ENCODE results near the gene NES.
A peak's percentile ranks its signal among the peaks of the same experiment; 100 is the strongest.

Gene NES

DNA sequence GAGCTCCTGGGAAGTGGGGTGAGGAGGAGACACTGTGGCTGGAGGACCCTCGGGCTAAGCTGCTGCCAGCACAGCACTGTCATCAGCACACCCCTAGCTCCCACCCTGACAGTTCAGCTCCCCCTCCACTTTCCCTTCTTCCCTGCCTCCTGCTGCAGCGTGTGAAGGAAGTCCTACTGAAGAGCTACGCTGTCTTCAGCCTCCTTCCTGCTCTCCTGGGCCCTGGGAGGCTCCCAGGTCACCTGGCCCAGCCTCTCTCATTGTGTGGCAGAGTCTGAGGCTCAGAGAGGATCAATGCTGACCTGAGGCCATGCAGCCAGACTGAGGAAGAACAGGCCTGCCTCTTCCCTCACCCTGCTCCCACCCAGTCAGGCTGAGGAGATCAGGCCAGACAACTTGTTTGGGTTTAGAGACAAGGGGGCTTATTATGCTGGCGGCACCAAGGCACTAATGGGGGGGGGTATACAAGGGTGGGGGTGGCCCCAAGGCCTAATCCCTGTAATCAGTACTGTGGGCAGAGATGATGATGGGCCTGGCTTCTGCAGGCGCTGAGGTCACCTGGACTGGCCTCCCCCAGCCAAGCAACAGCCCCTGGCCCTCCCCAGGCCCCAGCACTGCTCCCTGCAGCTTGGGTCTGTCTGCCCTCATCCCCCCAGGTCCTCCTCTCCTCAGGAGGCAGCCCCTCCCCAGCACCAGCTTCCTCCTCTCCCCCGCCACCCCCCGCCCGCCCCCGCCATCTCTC lies 9.1 kb downstream of the NES start:
- intact Hi-C loops (cut with micrococcal nuclease): no loop called here
- Mint-ChIP-seq H3K27ac (no peak overlapping the region), H3K9me3 (no peaks in the 10 kb centered on the region), H3K27me3 (peaks cover 70% of the 10 kb centered on the region), H3K36me3 (ENCODE audit: low read depth) (no peaks in the 10 kb centered on the region), H3K4me1 (ENCODE audit: low read depth) (peaks cover 34% of the 10 kb centered on the region), H3K4me3 (no peak overlapping the region)

DNA sequence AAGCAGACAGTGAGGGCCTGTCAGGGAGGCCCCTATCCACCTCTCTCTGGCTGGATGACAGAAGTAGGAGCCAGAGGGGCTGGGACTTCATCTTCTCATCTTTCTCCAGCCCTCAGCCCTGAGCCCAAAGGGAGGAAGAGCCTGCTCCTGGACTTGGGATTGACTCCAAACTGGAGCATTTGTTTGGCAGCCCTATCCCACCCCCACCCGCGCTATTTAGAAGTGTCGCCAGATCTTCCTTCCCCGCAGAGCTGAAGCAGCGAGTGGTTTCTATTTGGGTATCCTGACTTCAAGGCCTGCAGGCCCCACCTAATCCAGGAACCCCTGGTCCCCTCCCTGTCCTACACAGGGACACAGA lies 9.6 kb downstream of the NES start:
- no peak overlapping the region for H3K27ac Mint-ChIP-seq
- H3K27me3 Mint-ChIP-seq: peaks cover 67% of the 10 kb centered on the region
- no peaks in the 10 kb centered on the region for H3K36me3 Mint-ChIP-seq (ENCODE audit: low read depth)
- H3K9me3 Mint-ChIP-seq: no peaks in the 10 kb centered on the region
- H3K4me1 Mint-ChIP-seq (ENCODE audit: low read depth): peaks cover 39% of the 10 kb centered on the region
- no peak overlapping the region for H3K4me3 Mint-ChIP-seq
- intact Hi-C loops (cut with micrococcal nuclease): no loop called here

- H3K4me1 Mint-ChIP-seq (ENCODE audit: low read depth): peaks cover 44% of the 10 kb centered on the region
- intact Hi-C loops (cut with micrococcal nuclease): no loop called here
- H3K36me3 Mint-ChIP-seq (ENCODE audit: low read depth): no peaks in the 10 kb centered on the region
- no peak overlapping the region for H3K27ac Mint-ChIP-seq
- H3K9me3 Mint-ChIP-seq: no peaks in the 10 kb centered on the region
- H3K4me3 Mint-ChIP-seq: no peak overlapping the region
- H3K27me3 Mint-ChIP-seq: peaks cover 62% of the 10 kb centered on the region
These were observed 10.2 kb downstream of the NES start for GRCh38 chr1:156666862-156667609.

DNA sequence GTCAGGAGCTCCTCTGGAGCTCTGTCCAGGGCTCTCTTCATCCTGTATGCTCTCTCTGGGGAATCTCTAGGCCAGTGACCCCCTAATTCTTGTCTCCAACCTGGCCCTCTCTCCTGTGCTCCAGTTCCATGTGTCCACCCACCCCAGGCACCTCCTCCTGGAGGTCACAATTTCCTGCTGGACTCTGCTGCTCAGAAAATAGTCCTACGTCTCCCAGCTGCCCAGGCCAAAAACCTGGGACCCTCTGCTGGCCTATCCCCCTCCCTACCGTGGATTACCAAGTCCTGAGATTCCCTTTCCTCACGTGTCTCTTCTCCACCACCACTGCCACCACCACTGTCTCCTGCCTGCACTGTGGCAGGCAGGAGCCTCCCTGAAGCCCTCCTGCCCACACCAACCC lies 11.7 kb downstream of the NES start:
- intact Hi-C loops (cut with micrococcal nuclease): no loop called here
- H3K27ac Mint-ChIP-seq: no peak overlapping the region
- peaks cover 59% of the 10 kb centered on the region for H3K4me1 Mint-ChIP-seq (ENCODE audit: low read depth)
- H3K36me3 Mint-ChIP-seq (ENCODE audit: low read depth): no peaks in the 10 kb centered on the region
- no peak overlapping the region for H3K4me3 Mint-ChIP-seq
- peaks cover 48% of the 10 kb centered on the region for H3K27me3 Mint-ChIP-seq
- no peaks in the 10 kb centered on the region for H3K9me3 Mint-ChIP-seq

DNA sequence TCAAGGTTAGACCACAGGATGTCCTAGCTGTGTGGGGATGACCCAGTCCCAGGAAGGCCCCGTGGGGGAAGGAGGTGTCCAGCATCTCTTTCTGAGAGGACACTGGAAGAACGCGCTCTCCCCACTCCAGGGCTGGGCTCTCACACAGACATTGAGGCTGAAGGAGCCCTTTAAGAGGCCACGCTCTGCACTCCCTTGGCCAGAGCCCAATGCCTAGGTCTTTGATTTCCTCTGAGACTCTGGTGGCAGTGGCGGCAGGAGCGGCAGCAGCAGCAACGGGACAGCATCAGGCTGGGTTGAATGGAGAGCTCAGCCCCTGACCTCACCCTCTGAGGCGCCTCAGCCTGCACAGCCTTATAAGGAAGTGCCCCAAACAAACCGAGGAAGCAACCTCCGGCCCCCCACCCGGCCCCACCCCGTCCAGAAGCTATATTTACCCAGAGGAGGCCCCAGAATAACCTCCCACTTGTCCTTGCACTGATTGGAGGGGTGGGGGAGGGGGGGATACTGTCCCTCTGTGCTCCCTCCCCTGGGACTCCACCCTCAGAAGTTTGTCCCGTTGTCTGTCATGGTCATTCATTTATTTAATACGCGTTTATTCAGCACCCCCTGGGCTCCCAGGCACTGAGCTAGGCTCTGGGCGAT lies 12.3 kb downstream of the NES start:
- intact Hi-C loops (cut with micrococcal nuclease): no loop called here

GRCh38 chr1:156664046-156664766 lies 13.0 kb downstream of the NES start:
- intact Hi-C loops (cut with micrococcal nuclease): no loop called here
- no peaks in the 10 kb centered on the region for H3K36me3 Mint-ChIP-seq (ENCODE audit: low read depth)
- H3K4me3 Mint-ChIP-seq: no peak overlapping the region
- H3K27ac Mint-ChIP-seq: no peak overlapping the region
- H3K4me1 Mint-ChIP-seq (ENCODE audit: low read depth): peaks cover 72% of the 10 kb centered on the region
- H3K27me3 Mint-ChIP-seq: peaks cover 41% of the 10 kb centered on the region
- no peaks in the 10 kb centered on the region for H3K9me3 Mint-ChIP-seq

More for the DNA sequence above, 12.3 kb downstream of the NES start:
- H3K9me3 Mint-ChIP-seq: no peaks in the 10 kb centered on the region
- peaks cover 41% of the 10 kb centered on the region for H3K27me3 Mint-ChIP-seq
- H3K4me3 Mint-ChIP-seq: no peak overlapping the region
- H3K4me1 Mint-ChIP-seq (ENCODE audit: low read depth): peaks cover 66% of the 10 kb centered on the region
- no peaks in the 10 kb centered on the region for H3K36me3 Mint-ChIP-seq (ENCODE audit: low read depth)
- no peak overlapping the region for H3K27ac Mint-ChIP-seq

DNA sequence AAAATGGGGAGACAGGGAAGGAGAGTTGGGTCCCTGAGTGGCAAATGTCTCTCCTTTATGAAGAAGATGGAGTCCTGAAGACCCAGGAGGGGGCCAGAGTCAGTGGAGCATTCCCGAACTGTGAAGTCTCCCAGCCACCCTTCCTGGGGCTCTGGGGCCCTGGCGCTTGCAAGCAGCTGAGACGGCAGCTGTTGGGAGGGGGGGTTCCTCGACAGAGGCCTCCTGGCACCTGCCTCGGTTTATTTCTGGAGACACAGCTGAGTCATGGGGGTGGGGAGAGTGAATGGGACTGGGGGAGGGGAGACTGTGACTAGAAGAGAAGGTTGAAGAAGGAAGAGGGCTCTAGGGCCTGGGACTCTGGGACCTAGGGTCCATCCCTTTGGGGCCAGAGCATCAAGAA lies 14.0 kb downstream of the NES start:
- peaks cover 83% of the 10 kb centered on the region for H3K4me1 Mint-ChIP-seq (ENCODE audit: low read depth)

DNA sequence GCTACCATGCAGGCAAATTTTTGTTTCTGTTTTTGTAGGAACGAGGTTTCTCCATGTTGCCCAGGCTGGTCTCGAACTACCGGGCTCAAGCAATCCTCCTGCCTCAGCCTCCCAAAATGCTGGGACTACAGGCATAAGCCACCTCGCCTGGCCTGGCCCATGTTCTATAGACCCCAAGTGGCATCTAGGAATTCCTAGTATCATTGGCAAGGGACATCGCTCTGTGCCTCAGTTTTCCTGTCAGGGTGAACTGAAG lies 14.5 kb downstream of the NES start:
- H3K27ac Mint-ChIP-seq: peak overlapping the region; percentile 11
- H3K9me3 Mint-ChIP-seq: no peaks in the 10 kb centered on the region
- peaks cover 53% of the 10 kb centered on the region for H3K27me3 Mint-ChIP-seq
- H3K36me3 Mint-ChIP-seq (ENCODE audit: low read depth): no peaks in the 10 kb centered on the region
- intact Hi-C loops (cut with micrococcal nuclease): no loop called here
- no peak overlapping the region for H3K4me3 Mint-ChIP-seq
- H3K4me1 Mint-ChIP-seq (ENCODE audit: low read depth): peaks cover 87% of the 10 kb centered on the region

More for the DNA sequence above, 14.0 kb downstream of the NES start:
- Mint-ChIP-seq H3K9me3 (no peaks in the 10 kb centered on the region), H3K27ac (peak overlapping the region; percentile 11), H3K4me3 (no peak overlapping the region), H3K27me3 (peaks cover 48% of the 10 kb centered on the region), H3K36me3 (ENCODE audit: low read depth) (no peaks in the 10 kb centered on the region)
- intact Hi-C loops (cut with micrococcal nuclease): no loop called here

GRCh38 chr1:156662005-156662799 lies 15.0 kb downstream of the NES start:
- Mint-ChIP-seq H3K27ac (peak overlapping the region; percentile 45), H3K27me3 (peaks cover 56% of the 10 kb centered on the region), H3K4me1 (ENCODE audit: low read depth) (peaks cover 93% of the 10 kb centered on the region), H3K9me3 (no peaks in the 10 kb centered on the region), H3K4me3 (no peak overlapping the region), H3K36me3 (ENCODE audit: low read depth) (no peaks in the 10 kb centered on the region)
- intact Hi-C loops (cut with micrococcal nuclease): no loop called here

DNA sequence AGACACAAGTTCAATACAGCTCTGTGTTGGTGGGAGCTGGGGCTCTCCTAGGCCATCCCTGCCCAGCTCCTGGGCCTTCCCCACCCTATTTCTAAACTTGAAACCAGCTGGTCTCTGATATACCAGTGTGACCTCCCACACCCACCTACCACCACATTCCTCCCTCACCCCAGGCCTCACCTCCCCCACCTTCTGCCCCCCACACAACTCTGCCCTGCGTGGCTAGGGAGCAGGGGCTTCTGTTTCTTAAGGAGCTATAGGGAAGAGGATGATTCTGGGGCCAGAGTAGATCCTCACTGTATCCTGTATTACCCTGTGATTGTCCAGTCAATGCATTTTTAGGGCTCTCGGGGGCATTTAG lies 16.5 kb downstream of the NES start:
- Mint-ChIP-seq H3K4me1 (ENCODE audit: low read depth) (peaks cover 94% of the 10 kb centered on the region), H3K9me3 (no peaks in the 10 kb centered on the region), H3K36me3 (ENCODE audit: low read depth) (no peaks in the 10 kb centered on the region), H3K4me3 (no peak overlapping the region), H3K27me3 (peaks cover 61% of the 10 kb centered on the region), H3K27ac (peak overlapping the region; percentile 45)
- intact Hi-C loops (cut with micrococcal nuclease): loop anchor here (2.0 kb wide), 1 partner anchor 18 kb away; no protein-coding TSS in a partner anchor

- Mint-ChIP-seq H3K9me3 (no peaks in the 10 kb centered on the region), H3K4me1 (ENCODE audit: low read depth) (peaks cover 94% of the 10 kb centered on the region), H3K36me3 (ENCODE audit: low read depth) (no peaks in the 10 kb centered on the region), H3K27ac (peak overlapping the region; percentile 45), H3K27me3 (peaks cover 61% of the 10 kb centered on the region), H3K4me3 (peak overlapping the region; percentile 11)
- intact Hi-C loops (cut with micrococcal nuclease): loop anchor here (2.0 kb wide), 1 partner anchor 19 kb away; no protein-coding TSS in a partner anchor
These were observed 17.0 kb downstream of the NES start for GRCh38 chr1:156659988-156660751.

DNA sequence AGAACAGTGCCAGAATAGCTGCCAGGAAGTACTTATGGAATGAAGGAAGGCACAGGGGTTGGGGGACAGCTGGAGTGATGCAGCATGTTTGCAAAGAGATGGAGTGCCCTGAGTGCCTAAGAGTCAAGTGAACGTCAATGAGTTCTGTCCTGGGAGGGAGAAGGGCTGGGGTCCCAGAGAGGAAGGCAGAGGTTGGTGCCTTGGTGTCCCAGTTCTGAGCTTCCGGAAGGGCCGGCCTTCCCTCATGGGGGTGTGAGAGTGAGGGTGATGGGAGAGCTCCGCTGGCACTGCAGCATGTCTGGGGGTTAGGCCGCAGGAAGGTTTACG lies 17.6 kb downstream of the NES start:
- H3K9me3 Mint-ChIP-seq: no peaks in the 10 kb centered on the region
- H3K4me1 Mint-ChIP-seq (ENCODE audit: low read depth): peaks cover 91% of the 10 kb centered on the region
- no peaks in the 10 kb centered on the region for H3K36me3 Mint-ChIP-seq (ENCODE audit: low read depth)
- peak overlapping the region; percentile 0 for H3K4me3 Mint-ChIP-seq
- peaks cover 64% of the 10 kb centered on the region for H3K27me3 Mint-ChIP-seq
- intact Hi-C loops (cut with micrococcal nuclease): no loop called here
- H3K27ac Mint-ChIP-seq: peak overlapping the region; percentile 45

Data from dendritic cell treated with granulocyte-macrophage colony-stimulating factor and Interleukin-4, amounts not matched to agents 40 ng/mL and 50 ng/mL, for 4 days (primary cell).